ENCODE measurements around the gene ARMC9.

The ARMC9 gene

GRCh38 chr2:231321021-231321420, 122.6 kb downstream of the ARMC9 start:
- FAIRE-seq (no peak), DNase-seq (ENCODE audit: insufficient read length, low spot score) (no peak)
- no peak for TF ChIP-seq CTCF (IDR thresholded peaks at IDR 0.05; ENCODE audit: insufficient read depth, missing control alignments)

- TF ChIP-seq CTCF (IDR thresholded peaks at IDR 0.05; ENCODE audit: insufficient read depth, missing control alignments), result no peak
- FAIRE-seq (no peak), DNase-seq (ENCODE audit: insufficient read length, low spot score) (no peak)
These were observed 123.3 kb downstream of the ARMC9 start for GRCh38 chr2:231321556-231322334.

GRCh38 chr2:231323316-231323715, 124.9 kb downstream of the ARMC9 start:
- FAIRE-seq (no peak), DNase-seq (ENCODE audit: insufficient read length, low spot score) (no peak)
- TF ChIP-seq CTCF (IDR thresholded peaks at IDR 0.05; ENCODE audit: insufficient read depth, missing control alignments), result no peak

GRCh38 chr2:231325826-231326225, 127.4 kb downstream of the ARMC9 start:
- FAIRE-seq, result no peak
- DNase-seq (ENCODE audit: insufficient read length, low spot score), result no peak
- no peak for TF ChIP-seq CTCF (IDR thresholded peaks at IDR 0.05; ENCODE audit: insufficient read depth, missing control alignments)

- DNase-seq (ENCODE audit: insufficient read length, low spot score) (no peak), FAIRE-seq (no peak)
- TF ChIP-seq CTCF (IDR thresholded peaks at IDR 0.05; ENCODE audit: insufficient read depth, missing control alignments), result no peak
These were observed 128.0 kb downstream of the ARMC9 start for GRCh38 chr2:231326404-231326803.

GRCh38 chr2:231330311-231330710, 131.9 kb downstream of the ARMC9 start:
- no peak for FAIRE-seq
- no peak for DNase-seq (ENCODE audit: insufficient read length, low spot score)
- TF ChIP-seq CTCF (IDR thresholded peaks at IDR 0.05; ENCODE audit: insufficient read depth, missing control alignments), result no peak

- DNase-seq (ENCODE audit: insufficient read length, low spot score), result no peak
- no peak for TF ChIP-seq CTCF (IDR thresholded peaks at IDR 0.05; ENCODE audit: insufficient read depth, missing control alignments)
- no peak for FAIRE-seq
These were observed 133.1 kb downstream of the ARMC9 start for GRCh38 chr2:231331533-231331932.

All from D721Med (cell line).